ENCODE measurements around the gene ATF6B. TPM values are rescaled to one million over a fixed set of nuclear protein-coding genes. Genes with fewer than 3 reads are reported as not detected.
"Not testable (repeated sequence)": the region's sequence is repeated elsewhere in the genome, so short reads cannot be mapped to it uniquely, and the experiment has no call there.

Gene ATF6B
- polyA plus RNA-seq, 2 donors: 47.5 to 60.2 TPM

- peaks cover 8 to 16% of the 10 kb centered on the region in 2 donors for H3K4me1 ChIP-seq (ENCODE audit: control insufficient read depth in 2 of 2, insufficient read depth in 2 of 2, low read length in 1 of 2)
- no peaks in the 10 kb centered on the region for H3K27me3 ChIP-seq (ENCODE audit: control insufficient read depth in 1 of 2, insufficient read depth in 2 of 2, low read length in 2 of 2)
- no peak overlapping the region for H3K4me3 ChIP-seq (ENCODE audit: low read depth in 1 of 2, low read length in 2 of 2)
- WGBS, 2 donors: 40 to 46% methylated on average over 6 of the region's 6 CpGs
- H3K9me3 ChIP-seq (ENCODE audit: control insufficient read depth in 2 of 2, insufficient read depth in 1 of 2, low read depth in 1 of 2, low read length in 1 of 2): no peaks in the 10 kb centered on the region
- peak overlapping the region; percentile 15 to 66 for H3K27ac ChIP-seq (ENCODE audit: low read depth in 2 of 2, low read length in 1 of 2)
- peaks cover 2 to 6% of the 10 kb centered on the region in 2 donors for H3K36me3 ChIP-seq (ENCODE audit: control insufficient read depth in 2 of 2, insufficient read depth in 2 of 2, low read length in 1 of 2)
These were observed 18.3 kb downstream of the ATF6B start for GRCh38 chr6:32109765-32110160.

DNA sequence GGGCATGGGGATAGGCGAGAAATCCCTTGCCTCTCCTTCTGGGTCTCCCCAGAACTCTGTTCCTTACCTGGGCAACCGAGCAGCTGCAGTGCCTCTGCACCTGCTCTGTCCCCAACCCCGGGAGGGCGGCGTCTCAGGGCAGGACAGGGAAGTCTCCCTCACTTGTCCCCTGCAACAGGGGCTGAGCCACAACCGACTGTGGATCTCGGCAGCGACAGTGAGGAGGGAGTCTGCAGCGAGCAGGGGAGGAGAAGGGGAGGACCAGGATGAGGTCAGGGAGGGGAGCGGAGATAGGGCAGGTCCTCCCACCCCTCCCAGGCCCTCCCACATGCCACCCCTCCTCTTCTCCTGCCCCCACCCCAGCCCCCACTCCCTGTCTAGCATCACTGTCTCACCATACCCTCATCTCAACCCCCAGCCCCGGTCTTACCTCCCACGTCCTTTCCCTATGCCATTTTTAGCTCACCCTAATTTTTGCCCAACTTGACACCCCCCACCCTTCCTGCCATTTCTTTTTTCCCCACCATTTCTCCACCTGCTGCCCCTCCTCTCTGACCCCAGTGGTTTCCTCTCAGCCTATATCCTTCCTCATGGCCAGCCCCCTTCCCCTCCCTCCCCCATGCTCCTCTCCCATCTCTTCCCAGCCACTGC is 18.8 kb downstream of the ATF6B start, which contains the start of gene TNXB:
TNXB (minus strand) TSS at position 225 of the 651 bp plus-strand sequence. CDS start 11,140 bp downstream, outside the sequence.
- peaks cover 0 to 4% of the 10 kb centered on the region in 2 donors for H3K36me3 ChIP-seq (ENCODE audit: control insufficient read depth in 2 of 2, insufficient read depth in 2 of 2, low read length in 1 of 2)
- no peaks in the 10 kb centered on the region for H3K27me3 ChIP-seq (ENCODE audit: control insufficient read depth in 1 of 2, insufficient read depth in 2 of 2, low read length in 2 of 2)
- no peaks in the 10 kb centered on the region for H3K9me3 ChIP-seq (ENCODE audit: control insufficient read depth in 2 of 2, insufficient read depth in 1 of 2, low read depth in 1 of 2, low read length in 1 of 2)
- WGBS, 2 donors: 7 to 12% methylated on average over 8 to 12 of the region's 12 CpGs
- peak within 1 kb of the TSS; percentile 69 to 70 for H3K27ac ChIP-seq (ENCODE audit: low read depth in 2 of 2, low read length in 1 of 2)
- peaks cover 7 to 16% of the 10 kb centered on the region in 2 donors for H3K4me1 ChIP-seq (ENCODE audit: control insufficient read depth in 2 of 2, insufficient read depth in 2 of 2, low read length in 1 of 2)
- H3K4me3 ChIP-seq (ENCODE audit: low read depth in 1 of 2, low read length in 2 of 2): peak within 1 kb of the TSS; percentile 24 to 30

DNA sequence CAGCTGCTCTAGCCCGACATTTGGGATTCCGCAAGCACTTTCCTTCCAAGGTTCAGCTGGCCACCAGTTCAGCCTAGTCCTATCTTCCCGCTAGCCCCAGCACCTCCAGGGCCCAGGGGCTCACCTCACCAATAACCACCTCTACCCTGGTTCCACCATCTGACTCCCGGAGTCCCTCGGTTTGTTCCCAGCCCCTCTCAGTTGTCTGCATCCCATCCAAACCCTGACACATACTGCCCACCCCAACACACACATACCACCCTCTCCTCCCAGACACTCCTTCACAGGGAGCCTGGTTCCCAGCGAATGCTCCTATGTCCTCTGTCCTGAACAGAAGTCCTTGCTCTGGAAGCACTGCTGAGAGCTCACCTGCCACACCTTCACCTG is 19.3 kb downstream of the ATF6B start:
- 29 to 41% methylated on average over 6 of the region's 6 CpGs for WGBS, 2 donors
- peak overlapping the region; percentile 69 to 70 for H3K27ac ChIP-seq (ENCODE audit: low read depth in 2 of 2, low read length in 1 of 2)
- peak overlapping the region; percentile 24 to 30 for H3K4me3 ChIP-seq (ENCODE audit: low read depth in 1 of 2, low read length in 2 of 2)
- peaks cover 7 to 16% of the 10 kb centered on the region in 2 donors for H3K4me1 ChIP-seq (ENCODE audit: control insufficient read depth in 2 of 2, insufficient read depth in 2 of 2, low read length in 1 of 2)
- no peaks in the 10 kb centered on the region for H3K27me3 ChIP-seq (ENCODE audit: control insufficient read depth in 1 of 2, insufficient read depth in 2 of 2, low read length in 2 of 2)
- peaks cover 0 to 4% of the 10 kb centered on the region in 2 donors for H3K36me3 ChIP-seq (ENCODE audit: control insufficient read depth in 2 of 2, insufficient read depth in 2 of 2, low read length in 1 of 2)
- H3K9me3 ChIP-seq (ENCODE audit: control insufficient read depth in 2 of 2, insufficient read depth in 1 of 2, low read depth in 1 of 2, low read length in 1 of 2): no peaks in the 10 kb centered on the region

- H3K9me3 ChIP-seq (ENCODE audit: control insufficient read depth in 2 of 2, insufficient read depth in 1 of 2, low read depth in 1 of 2, low read length in 1 of 2): no peaks in the 10 kb centered on the region
- WGBS, 2 donors: 3 to 5% methylated on average over 15 of the region's 15 CpGs
- peak overlapping the region; percentile 24 to 30 for H3K4me3 ChIP-seq (ENCODE audit: low read depth in 1 of 2, low read length in 2 of 2)
- no peaks in the 10 kb centered on the region for H3K27me3 ChIP-seq (ENCODE audit: control insufficient read depth in 1 of 2, insufficient read depth in 2 of 2, low read length in 2 of 2)
- peak overlapping the region; percentile 69 to 70 for H3K27ac ChIP-seq (ENCODE audit: low read depth in 2 of 2, low read length in 1 of 2)
- peaks cover 0 to under 1% of the 10 kb centered on the region in 2 donors for H3K36me3 ChIP-seq (ENCODE audit: control insufficient read depth in 2 of 2, insufficient read depth in 2 of 2, low read length in 1 of 2)
- peaks cover 7 to 11% of the 10 kb centered on the region in 2 donors for H3K4me1 ChIP-seq (ENCODE audit: control insufficient read depth in 2 of 2, insufficient read depth in 2 of 2, low read length in 1 of 2)
These were observed 19.9 kb downstream of the ATF6B start for GRCh38 chr6:32108094-32108627.

- WGBS, 2 donors: 31 to 59% methylated on average over 1 of the region's 1 CpG
- H3K36me3 ChIP-seq (ENCODE audit: control insufficient read depth in 2 of 2, insufficient read depth in 2 of 2, low read length in 1 of 2): no peaks in the 10 kb centered on the region
- peaks cover 7 to 10% of the 10 kb centered on the region in 2 donors for H3K4me1 ChIP-seq (ENCODE audit: control insufficient read depth in 2 of 2, insufficient read depth in 2 of 2, low read length in 1 of 2)
- no peak overlapping the region for H3K4me3 ChIP-seq (ENCODE audit: low read depth in 1 of 2, low read length in 2 of 2)
- H3K27me3 ChIP-seq (ENCODE audit: control insufficient read depth in 1 of 2, insufficient read depth in 2 of 2, low read length in 2 of 2): no peaks in the 10 kb centered on the region
- H3K9me3 ChIP-seq (ENCODE audit: control insufficient read depth in 2 of 2, insufficient read depth in 1 of 2, low read depth in 1 of 2, low read length in 1 of 2): no peaks in the 10 kb centered on the region
- peak overlapping the region; percentile 69 for H3K27ac ChIP-seq (ENCODE audit: low read depth in 2 of 2, low read length in 1 of 2)
These were observed 20.6 kb downstream of the ATF6B start for GRCh38 chr6:32107406-32107805.

DNA sequence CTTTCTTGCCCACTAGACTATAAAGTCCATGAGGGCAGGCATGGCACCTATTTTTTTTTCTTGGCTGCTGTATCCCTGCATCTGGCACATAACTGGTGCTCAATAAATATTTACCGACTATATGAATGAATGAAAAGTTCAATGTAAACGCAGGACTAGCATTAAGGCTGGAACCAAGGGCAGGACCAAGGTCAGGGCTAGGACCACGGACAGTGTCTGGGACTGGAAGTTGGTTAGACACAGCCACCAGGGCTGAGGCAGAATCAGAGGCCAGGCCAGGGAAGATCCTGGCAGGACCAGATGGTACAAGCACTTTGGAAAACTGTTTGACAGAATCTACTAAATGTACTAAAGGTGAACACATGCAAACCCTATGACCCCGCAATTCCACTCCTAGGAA is 22.6 kb downstream of the ATF6B start:
- no peaks in the 10 kb centered on the region for H3K9me3 ChIP-seq (ENCODE audit: control insufficient read depth in 2 of 2, insufficient read depth in 1 of 2, low read depth in 1 of 2, low read length in 1 of 2)
- 65 to 71% methylated on average over 4 of the region's 4 CpGs for WGBS, 2 donors
- H3K27ac ChIP-seq (ENCODE audit: low read depth in 2 of 2, low read length in 1 of 2): no peak overlapping the region
- no peaks in the 10 kb centered on the region for H3K27me3 ChIP-seq (ENCODE audit: control insufficient read depth in 1 of 2, insufficient read depth in 2 of 2, low read length in 2 of 2)
- H3K4me1 ChIP-seq (ENCODE audit: control insufficient read depth in 2 of 2, insufficient read depth in 2 of 2, low read length in 1 of 2): peaks cover 6 to 7% of the 10 kb centered on the region in 2 donors
- H3K4me3 ChIP-seq (ENCODE audit: low read depth in 1 of 2, low read length in 2 of 2): no peak overlapping the region
- H3K36me3 ChIP-seq (ENCODE audit: control insufficient read depth in 2 of 2, insufficient read depth in 2 of 2, low read length in 1 of 2): no peaks in the 10 kb centered on the region

DNA sequence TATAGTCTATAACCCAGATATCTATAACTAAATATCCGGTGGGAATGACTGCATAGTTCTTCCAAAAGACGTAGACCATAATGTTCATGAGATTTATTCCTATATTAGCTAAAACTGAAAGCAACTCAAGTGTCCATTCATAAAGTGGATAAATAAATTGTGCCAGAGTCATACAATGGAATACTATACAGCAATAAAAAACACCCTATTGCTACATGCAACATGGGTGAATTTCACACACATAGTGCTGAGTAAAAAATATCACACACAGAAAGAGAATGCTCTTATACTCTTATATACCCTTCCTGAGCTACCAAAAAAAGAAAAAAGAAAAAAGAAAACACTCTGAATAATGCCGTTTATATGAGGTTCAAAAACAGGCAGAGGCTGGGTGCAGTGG is 25.8 kb downstream of the ATF6B start:
- H3K4me3 ChIP-seq (ENCODE audit: low read depth in 1 of 2, low read length in 2 of 2): no peak overlapping the region
- H3K9me3 ChIP-seq (ENCODE audit: control insufficient read depth in 2 of 2, insufficient read depth in 1 of 2, low read depth in 1 of 2, low read length in 1 of 2): no peaks in the 10 kb centered on the region
- 95 to 97% methylated on average over 3 of the region's 3 CpGs for WGBS, 2 donors
- H3K4me1 ChIP-seq (ENCODE audit: control insufficient read depth in 2 of 2, insufficient read depth in 2 of 2, low read length in 1 of 2): peaks cover 0 to 2% of the 10 kb centered on the region in 2 donors
- no peak overlapping the region for H3K27ac ChIP-seq (ENCODE audit: low read depth in 2 of 2, low read length in 1 of 2)
- H3K27me3 ChIP-seq (ENCODE audit: control insufficient read depth in 1 of 2, insufficient read depth in 2 of 2, low read length in 2 of 2): peaks cover 0 to 4% of the 10 kb centered on the region in 2 donors
- no peaks in the 10 kb centered on the region for H3K36me3 ChIP-seq (ENCODE audit: control insufficient read depth in 2 of 2, insufficient read depth in 2 of 2, low read length in 1 of 2)

DNA sequence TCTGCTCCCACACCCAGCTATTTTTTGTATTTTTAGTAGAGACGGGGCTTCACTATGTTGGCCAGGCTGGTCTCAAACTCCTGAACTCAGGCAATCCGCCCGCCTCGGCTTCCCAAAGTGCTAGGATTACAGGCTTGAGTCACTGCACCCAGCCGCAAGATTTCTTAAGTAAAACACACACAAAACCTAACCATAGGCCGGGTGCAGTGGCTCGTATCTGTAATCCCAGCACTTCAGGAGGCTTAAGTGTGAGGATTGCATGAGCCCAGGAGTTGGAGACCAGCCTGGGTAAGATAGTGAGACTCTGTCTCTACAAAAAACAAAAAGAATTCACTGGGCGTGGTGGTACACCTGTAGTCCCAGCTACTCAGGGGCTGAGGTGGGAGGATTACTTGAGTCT is 27.8 kb downstream of the ATF6B start:
- not testable (repeated sequence) for H3K27ac ChIP-seq (ENCODE audit: low read depth in 2 of 2, low read length in 1 of 2); H3K4me3 ChIP-seq (ENCODE audit: low read depth in 1 of 2, low read length in 2 of 2); H3K36me3 ChIP-seq (ENCODE audit: control insufficient read depth in 2 of 2, insufficient read depth in 2 of 2, low read length in 1 of 2); H3K9me3 ChIP-seq (ENCODE audit: control insufficient read depth in 2 of 2, insufficient read depth in 1 of 2, low read depth in 1 of 2, low read length in 1 of 2); H3K27me3 ChIP-seq (ENCODE audit: control insufficient read depth in 1 of 2, insufficient read depth in 2 of 2, low read length in 2 of 2)
- H3K4me1 ChIP-seq (ENCODE audit: control insufficient read depth in 2 of 2, insufficient read depth in 2 of 2, low read length in 1 of 2): peaks cover 7 to 16% of the 10 kb centered on the region in 2 donors
- 82 to 85% methylated on average over 8 of the region's 8 CpGs for WGBS, 2 donors

DNA sequence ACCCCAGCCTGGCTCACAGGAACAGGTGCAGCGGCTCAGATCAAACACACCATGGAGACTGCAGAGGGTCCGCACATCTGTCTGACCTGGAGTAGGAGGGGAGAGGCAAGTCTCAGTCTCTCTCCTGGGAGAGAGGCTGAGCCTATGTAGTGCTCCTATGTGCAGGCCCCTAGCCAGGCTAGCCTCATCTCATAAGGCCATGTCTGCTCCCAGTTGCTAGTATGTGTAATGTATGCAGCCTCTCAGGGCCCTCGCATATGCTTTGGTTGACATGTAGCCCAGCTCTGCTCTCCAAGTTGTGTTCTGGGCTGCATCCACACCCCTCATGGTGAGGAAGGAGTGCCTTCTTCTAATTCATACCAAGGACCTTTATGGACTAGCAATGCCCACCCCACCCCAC is 30.7 kb downstream of the ATF6B start:
- WGBS, 2 donors: 91 to 96% methylated on average over 3 of the region's 3 CpGs
- H3K9me3 ChIP-seq (ENCODE audit: control insufficient read depth in 2 of 2, insufficient read depth in 1 of 2, low read depth in 1 of 2, low read length in 1 of 2): no peaks in the 10 kb centered on the region

More for the DNA sequence above, 30.7 kb downstream of the ATF6B start:
- no peak overlapping the region for H3K27ac ChIP-seq (ENCODE audit: low read depth in 2 of 2, low read length in 1 of 2)
- H3K4me1 ChIP-seq (ENCODE audit: control insufficient read depth in 2 of 2, insufficient read depth in 2 of 2, low read length in 1 of 2): peaks cover 7 to 16% of the 10 kb centered on the region in 2 donors
- H3K4me3 ChIP-seq (ENCODE audit: low read depth in 1 of 2, low read length in 2 of 2): no peak overlapping the region
- H3K36me3 ChIP-seq (ENCODE audit: control insufficient read depth in 2 of 2, insufficient read depth in 2 of 2, low read length in 1 of 2): peaks cover 0 to 7% of the 10 kb centered on the region in 2 donors
- H3K27me3 ChIP-seq (ENCODE audit: control insufficient read depth in 1 of 2, insufficient read depth in 2 of 2, low read length in 2 of 2): peaks cover 0 to 4% of the 10 kb centered on the region in 2 donors
